Bronchial epithelial cell (primary cell): ENCODE data around the gene PTPRE. TPM values are rescaled to one million over a fixed set of nuclear protein-coding genes. Genes with fewer than 3 reads are reported as not detected.
A peak's percentile ranks its signal among the peaks of the same experiment; 100 is the strongest.

Experiments
- DNase-seq: peaks from one replicate; pipeline ENCODE4 v3.0.0-alpha.2; 2010; ENCODE audit warnings: low read depth
- FAIRE-seq: peaks from 2 replicates; lab custom pipeline; 2011; peaks lifted over from hg19 to GRCh38; lab: Jason Lieb, UNC
- H3K27me3 ChIP-seq: 2 replicates; pipeline ENCODE4 v1.5.1; 2011; ENCODE audit warnings: low read length; ENCODE audit not compliant: control insufficient read depth, insufficient read depth
- H3K36me3 ChIP-seq: 2 replicates; pipeline ENCODE4 v1.5.1; 2011; ENCODE audit warnings: low read length; ENCODE audit not compliant: control insufficient read depth, insufficient read depth
- H3K4me3 ChIP-seq: 2 replicates; pipeline ENCODE4 v1.5.1; 2011; ENCODE audit warnings: mild to moderate bottlenecking, low read depth, low read length, control low read depth
- CTCF ChIP-seq: IDR thresholded peaks from 2 replicates; pipeline ENCODE4 v1.5.1; 2011; ENCODE audit warnings: mild to moderate bottlenecking, moderate library complexity, low read length, control low read depth, inconsistent platforms; ENCODE audit not compliant: insufficient read depth, severe bottlenecking
- total RNA-seq: library from RNA; depleted of rRNA; stranded (reverse); fragments of >200 nt; gene quantifications from 2 replicates; pipeline ENCODE4 v1.2.1, GENCODE V29; 2014

Gene PTPRE
- total RNA-seq, 1 donor from 2014 or later, result 7.9 TPM

GRCh38 chr10:127948791-127949190, 41.9 kb downstream of the PTPRE start:
- DNase-seq (peak; percentile 79), FAIRE-seq (no peak)
- Histone ChIP-seq H3K4me3 (no peak overlapping the region), H3K36me3 (no peaks in the 10 kb centered on the region), H3K27me3 (no peaks in the 10 kb centered on the region)
- TF ChIP-seq CTCF, result no peak

GRCh38 chr10:127949831-127950230, 42.9 kb downstream of the PTPRE start:
- Histone ChIP-seq H3K36me3 (no peaks in the 10 kb centered on the region), H3K4me3 (no peak overlapping the region), H3K27me3 (no peaks in the 10 kb centered on the region)
- FAIRE-seq (no peak), DNase-seq (no peak)
- no peak for TF ChIP-seq CTCF

- TF ChIP-seq CTCF, result no peak
- FAIRE-seq, result no peak
Measured at GRCh38 chr10:127951861-127952574, 45.1 kb downstream of the PTPRE start.

GRCh38 chr10:127952575-127952869, 45.6 kb downstream of the PTPRE start:
- FAIRE-seq (no peak), DNase-seq (no peak)
- TF ChIP-seq CTCF, result no peak
- H3K27me3 ChIP-seq, result no peaks in the 10 kb centered on the region
- H3K4me3 ChIP-seq, result no peak overlapping the region
- H3K36me3 ChIP-seq, result no peaks in the 10 kb centered on the region

More at GRCh38 chr10:127951861-127952574, 45.1 kb downstream of the PTPRE start:
- Histone ChIP-seq H3K27me3 (no peaks in the 10 kb centered on the region), H3K4me3 (no peak overlapping the region), H3K36me3 (no peaks in the 10 kb centered on the region)
- DNase-seq, result no peak

GRCh38 chr10:127952918-127953317, 46.0 kb downstream of the PTPRE start:
- DNase-seq (no peak), FAIRE-seq (no peak)
- H3K4me3 ChIP-seq, result no peak overlapping the region
- H3K27me3 ChIP-seq, result no peaks in the 10 kb centered on the region
- H3K36me3 ChIP-seq, result no peaks in the 10 kb centered on the region
- no peak for TF ChIP-seq CTCF

GRCh38 chr10:127953876-127954275, 47.0 kb downstream of the PTPRE start:
- Histone ChIP-seq H3K4me3 (no peak overlapping the region), H3K36me3 (no peaks in the 10 kb centered on the region), H3K27me3 (no peaks in the 10 kb centered on the region)
- no peak for FAIRE-seq
- DNase-seq, result no peak
- no peak for TF ChIP-seq CTCF
